Suprapubic skin (tissue), 4 donors: ENCODE data around the gene MFGE8.

Experiments used
- EP300 ChIP-seq: sonication (generic); formaldehyde crosslinking; IDR thresholded peaks from one replicate; pipeline ENCODE4 v1.6.1; 2017; ENCODE audit warnings: antibody characterized with exemption
- POLR2A ChIP-seq, 2 donors: fragments of 450-650 bp; IDR thresholded peaks; one replicate each; pipeline ENCODE4 v1.6.1; 2017; ENCODE audit warnings: antibody characterized with exemption in 2 of 2, mild to moderate bottlenecking in 2 of 2, moderate library complexity in 2 of 2
- POLR2AphosphoS5 ChIP-seq, 3 donors: sonication (generic); formaldehyde crosslinking; IDR thresholded peaks; one replicate each; pipeline ENCODE4 v1.6.1; 2017; ENCODE audit warnings: antibody characterized with exemption in 3 of 3
- TF ChIP-seq, protein P1 (sequence below), 2 donors: fragments of 200-600 bp in 1 of 2; fragments of 450-650 bp in 1 of 2; sonication (generic) in 1 of 2; IDR thresholded peaks; one replicate each; pipeline ENCODE4 v1.5.1; 2016 to 2019; ENCODE audit warnings: antibody characterized with exemption in 2 of 2, mild to moderate bottlenecking in 1 of 2, moderate library complexity in 1 of 2

DNA sequence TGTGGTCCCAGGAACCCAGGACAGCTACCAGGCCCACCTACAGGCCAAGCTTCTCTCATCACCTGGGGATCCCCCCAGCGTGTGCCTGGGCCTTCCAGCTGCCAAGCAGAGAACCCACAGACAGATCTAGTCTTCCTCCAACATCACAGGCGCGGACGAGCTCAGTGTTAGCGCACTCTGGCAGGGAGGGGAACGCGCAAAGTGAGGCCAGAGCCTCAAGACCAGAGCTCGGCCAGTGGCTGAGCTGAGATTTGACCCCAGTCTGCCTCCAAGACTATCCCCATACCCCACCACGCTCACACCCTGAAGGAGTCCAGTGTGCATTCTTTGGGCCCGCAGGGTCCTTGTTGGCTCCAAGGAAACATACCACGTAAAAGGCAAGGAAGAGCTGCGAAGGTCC lies 5.1 kb downstream of the MFGE8 start:
- TF ChIP-seq, protein P1, sequence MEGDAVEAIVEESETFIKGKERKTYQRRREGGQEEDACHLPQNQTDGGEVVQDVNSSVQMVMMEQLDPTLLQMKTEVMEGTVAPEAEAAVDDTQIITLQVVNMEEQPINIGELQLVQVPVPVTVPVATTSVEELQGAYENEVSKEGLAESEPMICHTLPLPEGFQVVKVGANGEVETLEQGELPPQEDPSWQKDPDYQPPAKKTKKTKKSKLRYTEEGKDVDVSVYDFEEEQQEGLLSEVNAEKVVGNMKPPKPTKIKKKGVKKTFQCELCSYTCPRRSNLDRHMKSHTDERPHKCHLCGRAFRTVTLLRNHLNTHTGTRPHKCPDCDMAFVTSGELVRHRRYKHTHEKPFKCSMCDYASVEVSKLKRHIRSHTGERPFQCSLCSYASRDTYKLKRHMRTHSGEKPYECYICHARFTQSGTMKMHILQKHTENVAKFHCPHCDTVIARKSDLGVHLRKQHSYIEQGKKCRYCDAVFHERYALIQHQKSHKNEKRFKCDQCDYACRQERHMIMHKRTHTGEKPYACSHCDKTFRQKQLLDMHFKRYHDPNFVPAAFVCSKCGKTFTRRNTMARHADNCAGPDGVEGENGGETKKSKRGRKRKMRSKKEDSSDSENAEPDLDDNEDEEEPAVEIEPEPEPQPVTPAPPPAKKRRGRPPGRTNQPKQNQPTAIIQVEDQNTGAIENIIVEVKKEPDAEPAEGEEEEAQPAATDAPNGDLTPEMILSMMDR (IDR thresholded peaks at IDR 0.05) = no peak
- TF ChIP-seq POLR2A (IDR thresholded peaks at IDR 0.05) (no peak), EP300 (no peak), POLR2AphosphoS5 (IDR thresholded peaks at IDR 0.05) (no peak)
